Kidney capillary endothelial cell (primary cell): ENCODE measurements around the gene CLIC6.
"Not testable (repeated sequence)": the region's sequence is repeated elsewhere in the genome, so short reads cannot be mapped to it uniquely, and the experiment has no call there.

Experiments used
- DNase-seq: peaks from one replicate; pipeline ENCODE4 v3.0.0-alpha.2; 2018; ENCODE audit warnings: low spot score

The CLIC6 gene

GRCh38 chr21:34653522-34653921 lies 15.3 kb upstream of the CLIC6 start:
- no peak for DNase-seq

DNA sequence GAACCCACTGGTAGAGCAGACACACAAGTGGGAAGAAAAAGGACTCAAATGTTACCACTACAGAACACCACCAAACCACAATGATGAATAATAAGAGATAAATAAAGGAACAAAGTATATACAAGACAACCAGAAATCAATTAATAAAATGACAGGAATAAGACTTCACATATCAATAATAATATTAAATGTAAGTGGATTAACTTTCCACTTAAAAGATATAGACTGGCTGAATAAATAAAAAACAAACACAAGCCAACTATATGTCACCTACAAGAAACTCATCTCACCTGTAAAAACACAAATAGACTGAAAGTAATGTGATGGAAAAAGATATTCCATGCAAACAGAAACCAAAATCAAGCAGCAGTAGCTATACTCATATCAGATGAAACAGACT lies 6.9 kb upstream of the CLIC6 start:
- DNase-seq = no peak

DNA sequence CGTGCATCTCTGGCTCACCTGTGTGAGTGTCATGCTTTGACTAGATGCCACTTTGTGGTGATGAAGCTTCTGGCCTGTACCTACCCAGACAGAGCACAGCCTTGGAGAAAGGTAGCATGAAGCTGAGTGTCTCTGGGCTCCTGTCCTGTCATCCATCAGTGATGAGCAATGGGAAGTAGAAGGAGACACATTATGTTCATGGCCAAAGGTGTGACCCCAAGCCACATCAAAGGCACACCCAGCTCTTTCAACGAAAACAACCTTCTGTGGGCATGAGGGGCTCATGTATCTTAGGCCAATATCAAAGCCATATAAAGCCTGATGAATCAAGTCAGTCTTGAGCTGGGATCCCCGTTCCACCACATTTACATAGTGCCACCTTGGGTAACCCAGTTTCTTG lies 1.0 kb upstream of the CLIC6 start:
- DNase-seq = no peak

DNA sequence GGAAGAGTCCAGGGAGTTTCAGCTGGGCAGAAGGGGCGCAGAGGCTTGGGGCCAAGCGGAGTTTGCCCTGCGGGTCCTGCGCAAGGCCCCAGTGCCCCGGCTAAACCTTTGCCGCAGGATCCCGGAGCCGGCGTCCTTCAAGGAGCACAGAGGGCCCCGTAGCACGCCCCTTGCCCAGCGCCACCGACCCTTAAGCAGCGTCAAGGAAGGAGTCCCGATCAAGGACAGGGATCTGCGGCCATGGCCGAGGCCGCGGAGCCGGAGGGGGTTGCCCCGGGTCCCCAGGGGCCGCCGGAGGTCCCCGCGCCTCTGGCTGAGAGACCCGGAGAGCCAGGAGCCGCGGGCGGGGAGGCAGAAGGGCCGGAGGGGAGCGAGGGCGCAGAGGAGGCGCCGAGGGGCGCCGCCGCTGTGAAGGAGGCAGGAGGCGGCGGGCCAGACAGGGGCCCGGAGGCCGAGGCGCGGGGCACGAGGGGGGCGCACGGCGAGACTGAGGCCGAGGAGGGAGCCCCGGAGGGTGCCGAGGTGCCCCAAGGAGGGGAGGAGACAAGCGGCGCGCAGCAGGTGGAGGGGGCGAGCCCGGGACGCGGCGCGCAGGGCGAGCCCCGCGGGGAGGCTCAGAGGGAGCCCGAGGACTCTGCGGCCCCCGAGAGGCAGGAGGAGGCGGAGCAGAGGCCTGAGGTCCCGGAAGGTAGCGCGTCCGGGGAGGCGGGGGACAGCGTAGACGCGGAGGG lies 520 bp downstream of the CLIC6 start:
- DNase-seq = no peak

DNA sequence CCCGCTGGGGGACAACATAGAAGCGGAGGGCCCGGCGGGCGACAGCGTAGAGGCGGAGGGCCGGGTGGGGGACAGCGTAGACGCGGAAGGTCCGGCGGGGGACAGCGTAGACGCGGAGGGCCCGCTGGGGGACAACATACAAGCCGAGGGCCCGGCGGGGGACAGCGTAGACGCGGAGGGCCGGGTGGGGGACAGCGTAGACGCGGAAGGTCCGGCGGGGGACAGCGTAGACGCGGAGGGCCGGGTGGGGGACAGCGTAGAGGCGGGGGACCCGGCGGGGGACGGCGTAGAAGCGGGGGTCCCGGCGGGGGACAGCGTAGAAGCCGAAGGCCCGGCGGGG lies 1.1 kb downstream of the CLIC6 start:
- DNase-seq = not testable (repeated sequence)

DNA sequence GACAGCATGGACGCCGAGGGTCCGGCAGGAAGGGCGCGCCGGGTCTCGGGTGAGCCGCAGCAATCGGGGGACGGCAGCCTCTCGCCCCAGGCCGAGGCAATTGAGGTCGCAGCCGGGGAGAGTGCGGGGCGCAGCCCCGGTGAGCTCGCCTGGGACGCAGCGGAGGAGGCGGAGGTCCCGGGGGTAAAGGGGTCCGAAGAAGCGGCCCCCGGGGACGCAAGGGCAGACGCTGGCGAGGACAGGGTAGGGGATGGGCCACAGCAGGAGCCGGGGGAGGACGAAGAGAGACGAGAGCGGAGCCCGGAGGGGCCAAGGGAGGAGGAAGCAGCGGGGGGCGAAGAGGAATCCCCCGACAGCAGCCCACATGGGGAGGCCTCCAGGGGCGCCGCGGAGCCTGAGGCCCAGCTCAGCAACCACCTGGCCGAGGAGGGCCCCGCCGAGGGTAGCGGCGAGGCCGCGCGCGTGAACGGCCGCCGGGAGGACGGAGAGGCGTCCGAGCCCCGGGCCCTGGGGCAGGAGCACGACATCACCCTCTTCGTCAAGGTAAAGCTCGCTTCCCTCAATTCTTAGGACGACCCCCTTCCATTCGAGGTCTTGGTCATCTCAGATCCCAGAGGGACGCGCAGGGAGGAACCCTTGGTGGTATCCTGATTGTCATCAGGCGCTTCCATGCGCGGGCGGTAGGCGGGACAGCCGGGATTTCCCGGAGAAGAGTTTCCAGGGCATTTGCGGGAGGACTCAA lies 1.6 kb downstream of the CLIC6 start:
- no peak for DNase-seq

GRCh38 chr21:34670962-34671348 lies 2.2 kb downstream of the CLIC6 start:
- DNase-seq = no peak

DNA sequence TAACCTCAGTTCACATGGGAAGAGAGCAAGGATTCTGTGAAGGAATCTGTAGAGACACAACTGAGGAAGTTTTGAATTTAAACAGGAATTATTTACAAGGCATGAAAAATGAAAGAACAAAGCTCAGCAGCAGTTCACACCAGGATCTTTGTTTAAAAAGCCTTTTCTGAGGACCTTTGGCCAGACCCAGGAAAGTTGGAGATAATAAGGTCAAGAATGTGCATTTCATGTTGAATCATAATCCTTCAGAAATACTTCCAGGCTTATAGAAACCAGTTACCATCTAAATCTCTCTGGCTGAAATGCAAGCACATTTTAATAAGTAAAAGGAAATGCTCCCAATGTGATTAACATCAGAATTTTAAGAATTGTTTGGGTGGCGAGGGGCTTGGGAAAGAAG lies 2.7 kb downstream of the CLIC6 start:
- DNase-seq = no peak

DNA sequence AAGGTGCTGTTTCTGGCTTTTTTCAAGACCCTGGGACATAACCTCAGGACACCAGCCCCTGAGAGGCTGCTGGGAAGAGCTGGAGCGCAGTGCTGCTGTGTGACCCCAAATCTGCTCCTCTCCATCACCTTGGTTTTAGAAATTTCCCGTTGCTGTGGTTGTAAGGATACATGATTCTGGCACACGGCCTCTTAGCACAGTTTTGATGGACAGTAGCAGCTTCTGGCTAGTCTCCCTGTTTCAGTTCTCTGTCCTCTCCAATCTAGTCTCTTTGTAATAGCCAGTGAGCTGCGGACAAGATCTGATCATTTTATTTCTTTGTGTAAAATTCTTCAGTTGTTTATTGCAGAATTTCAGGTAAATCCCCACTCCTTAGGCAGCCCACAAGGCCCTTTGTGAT lies 3.1 kb downstream of the CLIC6 start:
- DNase-seq = no peak

DNA sequence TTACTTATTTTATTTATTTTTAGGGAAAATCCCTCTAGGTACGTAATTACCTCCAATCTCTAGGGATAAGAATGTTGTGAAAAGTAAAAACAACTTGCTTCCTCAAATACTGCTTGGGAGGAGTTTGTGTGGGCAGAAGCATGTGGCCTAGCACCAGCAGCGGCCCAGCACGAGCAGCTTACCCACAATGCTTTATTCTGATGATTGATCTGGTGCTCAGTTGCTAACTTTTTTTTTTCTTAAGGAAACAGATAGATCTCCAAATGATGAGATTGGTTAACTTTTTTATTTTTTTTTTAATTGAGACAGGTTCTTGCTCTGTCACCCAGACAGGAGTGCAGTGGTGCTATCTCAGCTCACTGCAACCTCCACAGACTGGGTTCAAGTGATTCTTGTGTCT lies 4.2 kb downstream of the CLIC6 start:
- no peak for DNase-seq

DNA sequence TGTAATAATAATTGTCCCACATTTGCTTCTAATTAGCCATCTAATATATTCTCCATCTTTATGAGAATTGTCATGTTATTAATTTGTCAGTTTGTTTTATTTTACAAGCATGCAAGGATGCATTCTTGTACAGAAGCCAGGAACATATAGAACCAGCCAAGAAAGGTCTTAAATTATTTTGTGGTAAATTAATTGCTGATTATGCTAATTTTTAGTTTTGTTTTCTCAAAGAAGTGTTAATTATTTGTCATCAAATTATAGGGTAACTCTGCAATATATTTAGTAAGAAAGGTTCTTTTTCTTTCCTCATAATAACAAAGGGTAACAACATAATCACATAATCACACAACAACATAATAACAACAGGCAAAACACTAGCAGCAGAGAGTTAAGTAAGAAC lies 5.7 kb downstream of the CLIC6 start:
- DNase-seq = no peak

DNA sequence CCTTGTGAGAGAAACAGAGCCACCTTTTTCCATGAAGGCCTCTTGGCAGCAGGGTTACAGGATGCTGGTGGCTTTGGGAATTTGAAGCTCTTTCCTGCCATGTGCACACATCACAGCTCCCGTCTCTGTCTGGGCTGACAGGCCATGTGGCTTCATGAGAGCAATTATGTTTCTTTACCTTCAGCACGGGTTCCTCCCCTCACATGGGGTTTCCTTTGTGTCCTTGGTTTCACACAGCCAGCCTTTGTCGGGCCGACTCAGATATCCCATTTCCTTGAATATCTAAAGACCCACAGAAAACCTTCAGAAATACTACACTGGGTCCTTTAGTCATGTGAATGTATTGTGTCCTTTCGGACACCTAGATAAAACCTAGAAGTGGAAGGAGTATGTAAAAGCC lies 7.1 kb downstream of the CLIC6 start:
- no peak for DNase-seq

DNA sequence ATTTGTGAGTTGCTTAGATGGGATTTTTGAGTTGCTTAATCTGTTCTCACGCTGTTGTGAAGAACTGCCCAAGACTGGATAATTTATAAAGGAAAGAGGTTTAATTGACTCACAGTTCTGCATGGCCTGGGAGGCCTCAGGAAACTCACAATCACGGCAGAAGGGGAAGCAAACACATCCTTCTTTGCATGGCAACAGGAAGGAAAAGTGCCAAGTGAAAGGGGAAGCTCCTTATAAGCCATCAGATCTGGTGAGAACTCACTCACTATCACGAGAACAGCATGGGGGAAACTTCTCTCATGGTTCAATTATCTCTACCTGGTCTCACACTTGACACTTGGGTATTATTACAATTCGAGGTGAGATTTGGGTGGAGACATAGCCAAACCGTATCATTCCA lies 10.3 kb downstream of the CLIC6 start:
- DNase-seq = no peak

DNA sequence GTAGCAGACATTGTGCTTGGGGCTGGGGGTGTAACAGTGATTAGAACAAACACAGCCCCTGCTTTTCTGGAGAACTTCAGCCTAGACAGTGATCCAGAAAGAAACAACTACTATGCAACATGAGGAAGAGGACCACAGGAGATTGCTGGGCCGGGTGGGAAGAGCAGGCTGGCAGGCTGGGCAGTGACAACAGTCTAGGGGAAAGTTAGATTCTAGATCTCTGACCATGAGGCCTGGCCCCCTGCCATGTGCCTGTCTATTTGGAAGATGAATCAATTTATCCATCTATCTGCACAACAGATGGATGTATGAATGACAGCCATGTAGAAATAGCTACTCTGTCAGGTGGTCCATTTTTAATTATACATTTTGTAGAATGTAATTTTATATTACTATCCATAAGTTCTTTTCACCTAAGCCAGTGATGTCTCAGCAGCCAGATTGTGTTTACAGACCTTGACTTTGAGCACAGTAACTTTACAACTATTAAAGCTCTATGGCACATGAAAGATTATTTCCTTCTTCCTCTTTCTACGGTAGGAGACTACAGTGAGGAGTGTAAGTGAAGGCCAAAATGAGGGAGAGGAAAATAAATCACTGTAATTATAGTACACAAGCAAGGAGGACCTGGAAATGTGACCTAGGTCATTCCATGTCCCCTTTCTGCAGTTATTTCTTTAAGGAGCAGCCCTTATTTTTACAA lies 15.5 kb downstream of the CLIC6 start:
- no peak for DNase-seq

GRCh38 chr21:34687065-34687464 lies 18.3 kb downstream of the CLIC6 start:
- DNase-seq = no peak

GRCh38 chr21:34687745-34688144 lies 19.0 kb downstream of the CLIC6 start:
- no peak for DNase-seq

- no peak for DNase-seq
Measured at GRCh38 chr21:34688145-34688544, 19.4 kb downstream of the CLIC6 start.

GRCh38 chr21:34688715-34689114 lies 19.9 kb downstream of the CLIC6 start:
- no peak for DNase-seq

- DNase-seq = no peak
Measured at GRCh38 chr21:34690041-34690792, 21.4 kb downstream of the CLIC6 start.

DNA sequence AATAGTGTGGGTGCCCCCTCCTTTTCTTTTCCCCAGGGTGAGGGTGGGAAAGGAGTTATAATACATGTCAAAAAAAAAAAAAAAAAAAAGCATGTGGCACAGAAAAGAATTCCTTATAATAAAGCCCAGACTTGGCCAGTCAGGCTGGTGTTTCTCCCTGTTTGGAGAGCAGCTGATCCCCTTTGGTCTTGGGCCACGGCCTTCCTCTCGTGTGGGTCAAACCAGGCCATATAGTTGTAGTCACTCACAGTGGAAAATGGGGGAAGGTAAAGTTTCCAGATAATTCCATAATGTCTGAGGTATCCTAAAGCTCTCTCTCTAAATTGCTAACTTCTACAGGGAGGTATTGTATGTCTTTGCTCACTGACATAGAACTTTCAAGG lies 22.0 kb downstream of the CLIC6 start:
- no peak for DNase-seq

DNA sequence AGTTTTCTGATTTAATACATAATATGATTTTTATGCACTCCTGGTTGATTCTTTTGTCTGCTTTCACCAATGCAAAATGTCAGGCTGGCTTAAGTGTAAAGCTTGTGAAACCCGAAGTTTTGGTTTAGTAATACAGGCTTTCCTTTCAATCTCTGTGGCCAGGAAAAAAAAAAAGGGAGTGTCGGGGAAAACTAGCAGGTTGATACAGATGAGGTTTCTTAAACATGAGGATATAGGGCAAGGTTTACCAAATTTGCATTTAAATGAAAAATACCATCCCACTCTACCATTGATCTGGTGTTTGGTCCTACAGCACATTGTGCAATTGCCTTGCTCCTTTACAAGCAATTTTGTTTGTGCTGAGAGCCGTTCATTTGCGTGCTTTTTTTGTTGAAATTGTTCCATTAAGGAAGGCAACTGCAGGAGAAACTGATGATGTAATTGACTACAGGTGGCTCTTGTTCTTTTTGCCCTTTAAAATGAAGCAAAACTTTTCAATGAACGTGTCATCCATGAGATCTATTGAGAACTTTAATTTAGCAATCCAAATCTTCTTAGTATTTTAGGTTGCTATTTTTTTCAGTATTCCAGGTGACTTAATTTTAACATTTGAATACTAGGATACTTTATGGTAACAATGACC lies 22.7 kb downstream of the CLIC6 start:
- DNase-seq = no peak

- DNase-seq = no peak
Measured at GRCh38 chr21:34692458-34693020, 23.7 kb downstream of the CLIC6 start.
